Measurements from ENCODE around the gene TFDP1. TPM values are rescaled to one million over a fixed set of nuclear protein-coding genes. Genes with fewer than 3 reads are reported as not detected.

The TFDP1 gene
- total RNA-seq, 3 donors from 2014 or later = 31.8 to 34.0 (median 33.3) TPM

GRCh38 chr13:113565526-113566226, 18.9 kb upstream of the TFDP1 start:
- no peak for TF ChIP-seq POLR2AphosphoS5 (IDR thresholded peaks at IDR 0.05)
- TF ChIP-seq CTCF (IDR thresholded peaks at IDR 0.05) = no peak
- TF ChIP-seq POLR2A (IDR thresholded peaks at IDR 0.05) = no peak
- intact Hi-C loops (cut with DNase I; ENCODE audit: low total_unique reads) = no loop called here
- DNase-seq (ENCODE audit: low spot score in 2 of 2) = peak; percentile 2 to 31
- Histone ChIP-seq H3K4me3 (no peak overlapping the region), H3K4me1 (no peaks in the 10 kb centered on the region), H3K27ac (no peak overlapping the region), H3K9me3 (no peaks in the 10 kb centered on the region), H3K36me3 (no peaks in the 10 kb centered on the region), H3K27me3 (peaks cover 0 to 4% of the 10 kb centered on the region in 2 donors)

GRCh38 chr13:113566227-113566561, 18.4 kb upstream of the TFDP1 start:
- Histone ChIP-seq H3K4me3 (no peak overlapping the region), H3K27ac (no peak overlapping the region), H3K27me3 (peaks cover 0 to 4% of the 10 kb centered on the region in 2 donors), H3K4me1 (no peaks in the 10 kb centered on the region), H3K36me3 (no peaks in the 10 kb centered on the region), H3K9me3 (no peaks in the 10 kb centered on the region)
- TF ChIP-seq CTCF (IDR thresholded peaks at IDR 0.05) (no peak), POLR2AphosphoS5 (IDR thresholded peaks at IDR 0.05) (no peak), POLR2A (IDR thresholded peaks at IDR 0.05) (no peak)
- intact Hi-C loops (cut with DNase I; ENCODE audit: low total_unique reads) = no loop called here
- peak in 1 of 2 donors; percentile 6 for DNase-seq (ENCODE audit: low spot score in 2 of 2)

- TF ChIP-seq POLR2AphosphoS5 (IDR thresholded peaks at IDR 0.05) (no peak), POLR2A (IDR thresholded peaks at IDR 0.05) (no peak), CTCF (IDR thresholded peaks at IDR 0.05) (no peak)
- no peaks in the 10 kb centered on the region for H3K36me3 ChIP-seq
- no peak overlapping the region for H3K4me3 ChIP-seq
- H3K9me3 ChIP-seq = no peaks in the 10 kb centered on the region
- H3K27me3 ChIP-seq = peaks cover 0 to 4% of the 10 kb centered on the region in 2 donors
- DNase-seq (ENCODE audit: low spot score in 2 of 2) = peak; percentile 7 to 19
- no peaks in the 10 kb centered on the region for H3K4me1 ChIP-seq
- intact Hi-C loops (cut with DNase I; ENCODE audit: low total_unique reads) = no loop called here
- no peak overlapping the region for H3K27ac ChIP-seq
Observed at GRCh38 chr13:113567681-113568080, 16.9 kb upstream of the TFDP1 start.

- Histone ChIP-seq H3K9me3 (peaks cover 0 to 21% of the 10 kb centered on the region in 2 donors), H3K36me3 (no peaks in the 10 kb centered on the region), H3K27me3 (peaks cover 0 to 4% of the 10 kb centered on the region in 2 donors), H3K27ac (no peak overlapping the region), H3K4me3 (no peak overlapping the region), H3K4me1 (no peaks in the 10 kb centered on the region)
- intact Hi-C loops (cut with DNase I; ENCODE audit: low total_unique reads) = no loop called here
- no peak for TF ChIP-seq POLR2A (IDR thresholded peaks at IDR 0.05)
- no peak for DNase-seq (ENCODE audit: low spot score in 2 of 2)
Observed at GRCh38 chr13:113573065-113573464, 11.5 kb upstream of the TFDP1 start.

GRCh38 chr13:113576597-113576996, 8.0 kb upstream of the TFDP1 start:
- H3K9me3 ChIP-seq = peaks cover 0 to 22% of the 10 kb centered on the region in 2 donors
- DNase-seq (ENCODE audit: low spot score in 2 of 2) = no peak
- TF ChIP-seq POLR2A (IDR thresholded peaks at IDR 0.05) (no peak), POLR2AphosphoS5 (IDR thresholded peaks at IDR 0.05) (no peak), CTCF (IDR thresholded peaks at IDR 0.05) (no peak)
- H3K27ac ChIP-seq = no peak overlapping the region
- intact Hi-C loops (cut with DNase I; ENCODE audit: low total_unique reads) = no loop called here
- no peaks in the 10 kb centered on the region for H3K4me1 ChIP-seq
- H3K36me3 ChIP-seq = no peaks in the 10 kb centered on the region
- no peak overlapping the region for H3K4me3 ChIP-seq
- H3K27me3 ChIP-seq = no peaks in the 10 kb centered on the region

Data from breast epithelium (tissue), 4 donors.